ENCODE measurements around the gene TAX1BP1. TPM values are rescaled to one million over a fixed set of nuclear protein-coding genes. Genes with fewer than 3 reads are reported as not detected.

TAX1BP1 gene
- total RNA-seq, 1 experiment from 2014 or later, result 58.5 TPM

DNA sequence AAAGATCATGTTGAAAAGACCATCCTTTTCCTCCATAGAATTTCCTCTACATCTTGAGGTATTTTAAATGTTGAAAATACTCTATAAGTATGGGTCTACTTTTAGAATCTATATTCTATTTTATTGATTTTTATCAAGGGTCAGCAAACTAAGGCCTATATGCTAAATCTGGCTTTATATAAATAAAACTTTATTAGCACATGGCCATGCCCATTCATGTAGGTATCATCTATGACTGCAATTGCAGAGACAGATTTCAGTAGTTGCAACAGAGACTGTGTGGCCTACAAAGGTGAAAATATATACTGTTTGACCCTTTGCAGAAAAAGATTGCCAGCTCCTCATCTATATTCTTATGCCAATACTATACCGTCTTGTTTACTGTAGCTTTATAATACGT lies 72.7 kb downstream of the TAX1BP1 start:
- Histone ChIP-seq H3K79me2 (ENCODE audit: low read length) (no peaks in the 10 kb centered on the region), H3K4me1 (ENCODE audit: insufficient read depth, low read length) (peaks cover 9% of the 10 kb centered on the region), H3K27me3 (ENCODE audit: low read length) (no peaks in the 10 kb centered on the region), H3K4me2 (ENCODE audit: low read length) (no peak overlapping the region), H3K27ac (ENCODE audit: low read length) (no peak overlapping the region), H3K4me3 (ENCODE audit: low read length) (no peak overlapping the region), H3K9me3 (ENCODE audit: low read length) (no peaks in the 10 kb centered on the region), H3F3A (ENCODE audit: low read length, unreplicated experiment) (no peaks in the 10 kb centered on the region), H3K9me2 (replicated peaks; ENCODE audit: low read length) (no peaks in the 10 kb centered on the region), H4K20me1 (ENCODE audit: low read length) (no peaks in the 10 kb centered on the region), H3K9ac (ENCODE audit: low read length) (no peak overlapping the region), H3K36me3 (ENCODE audit: low read depth, low read length) (no peaks in the 10 kb centered on the region; the same call in 1 of the 2 replicates), H2AFZ (ENCODE audit: low read length) (no peak overlapping the region)
- intact Hi-C loops (cut with micrococcal nuclease), result no loop called here
- CTCF ChIA-PET, result no interaction called here
- DNase-seq (no peak), ATAC-seq (no peak)
- no peak for TF ChIP-seq EZH2 (IDR thresholded peaks at IDR 0.05; ENCODE audit: low read length, unreplicated experiment)
- TF ChIP-seq EZH2phosphoT487 (IDR thresholded peaks at IDR 0.05; ENCODE audit: borderline replicate concordance, low read length), result no peak
- TF ChIP-seq, protein P1, sequence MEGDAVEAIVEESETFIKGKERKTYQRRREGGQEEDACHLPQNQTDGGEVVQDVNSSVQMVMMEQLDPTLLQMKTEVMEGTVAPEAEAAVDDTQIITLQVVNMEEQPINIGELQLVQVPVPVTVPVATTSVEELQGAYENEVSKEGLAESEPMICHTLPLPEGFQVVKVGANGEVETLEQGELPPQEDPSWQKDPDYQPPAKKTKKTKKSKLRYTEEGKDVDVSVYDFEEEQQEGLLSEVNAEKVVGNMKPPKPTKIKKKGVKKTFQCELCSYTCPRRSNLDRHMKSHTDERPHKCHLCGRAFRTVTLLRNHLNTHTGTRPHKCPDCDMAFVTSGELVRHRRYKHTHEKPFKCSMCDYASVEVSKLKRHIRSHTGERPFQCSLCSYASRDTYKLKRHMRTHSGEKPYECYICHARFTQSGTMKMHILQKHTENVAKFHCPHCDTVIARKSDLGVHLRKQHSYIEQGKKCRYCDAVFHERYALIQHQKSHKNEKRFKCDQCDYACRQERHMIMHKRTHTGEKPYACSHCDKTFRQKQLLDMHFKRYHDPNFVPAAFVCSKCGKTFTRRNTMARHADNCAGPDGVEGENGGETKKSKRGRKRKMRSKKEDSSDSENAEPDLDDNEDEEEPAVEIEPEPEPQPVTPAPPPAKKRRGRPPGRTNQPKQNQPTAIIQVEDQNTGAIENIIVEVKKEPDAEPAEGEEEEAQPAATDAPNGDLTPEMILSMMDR (conservative IDR thresholded peaks at IDR 0.05; ENCODE audit: low read depth, low read length), result no peak
- no TSS peak for BruUV-seq (replicated peaks)
- POLR2A ChIA-PET (ENCODE audit: unreplicated experiment), result no interaction called here

DNA sequence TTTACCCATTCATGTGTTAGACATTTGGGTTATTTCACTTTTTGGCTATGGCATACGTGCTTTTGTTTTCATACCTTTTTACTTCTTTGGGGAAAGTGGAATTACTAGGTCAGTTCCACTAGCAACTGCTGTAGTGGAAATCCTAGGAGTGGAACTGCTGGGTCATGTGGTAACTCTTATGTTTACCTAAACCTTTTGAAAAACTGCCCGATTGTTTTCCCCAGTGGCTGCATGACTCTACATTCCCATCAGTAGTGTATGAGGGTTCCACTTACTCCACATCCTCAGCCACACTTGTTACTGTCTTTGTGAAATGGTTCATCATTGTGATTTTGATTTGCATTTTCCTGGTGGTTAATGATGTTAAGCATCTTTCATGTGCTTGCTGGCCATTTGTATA lies 82.3 kb downstream of the TAX1BP1 start:
- CTCF ChIA-PET, result no interaction called here
- intact Hi-C loops (cut with micrococcal nuclease), result no loop called here
- Histone ChIP-seq H3K4me1 (ENCODE audit: insufficient read depth, low read length) (no peaks in the 10 kb centered on the region), H2AFZ (ENCODE audit: low read length) (no peak overlapping the region), H3K9me2 (replicated peaks; ENCODE audit: low read length) (no peaks in the 10 kb centered on the region), H3K4me3 (ENCODE audit: low read length) (no peak overlapping the region), H3K4me2 (ENCODE audit: low read length) (no peak overlapping the region), H3K9me3 (ENCODE audit: low read length) (no peaks in the 10 kb centered on the region), H3F3A (ENCODE audit: low read length, unreplicated experiment) (no peaks in the 10 kb centered on the region), H3K27ac (ENCODE audit: low read length) (no peak overlapping the region), H4K20me1 (ENCODE audit: low read length) (no peaks in the 10 kb centered on the region), H3K36me3 (ENCODE audit: low read depth, low read length) (0 out of 2 replicates have a peak, but pooled peaks cover 10% of the 10 kb centered on the region), H3K79me2 (ENCODE audit: low read length) (no peaks in the 10 kb centered on the region), H3K9ac (ENCODE audit: low read length) (no peak overlapping the region), H3K27me3 (ENCODE audit: low read length) (no peaks in the 10 kb centered on the region)
- no TSS peak for BruUV-seq (replicated peaks)
- TF ChIP-seq EZH2 (IDR thresholded peaks at IDR 0.05; ENCODE audit: low read length, unreplicated experiment) (no peak), EZH2phosphoT487 (IDR thresholded peaks at IDR 0.05; ENCODE audit: borderline replicate concordance, low read length) (no peak)
- TF ChIP-seq, protein P1 (conservative IDR thresholded peaks at IDR 0.05; ENCODE audit: low read depth, low read length), result no peak
- POLR2A ChIA-PET (ENCODE audit: unreplicated experiment), result no interaction called here
- ATAC-seq (no peak), DNase-seq (no peak)

DNA sequence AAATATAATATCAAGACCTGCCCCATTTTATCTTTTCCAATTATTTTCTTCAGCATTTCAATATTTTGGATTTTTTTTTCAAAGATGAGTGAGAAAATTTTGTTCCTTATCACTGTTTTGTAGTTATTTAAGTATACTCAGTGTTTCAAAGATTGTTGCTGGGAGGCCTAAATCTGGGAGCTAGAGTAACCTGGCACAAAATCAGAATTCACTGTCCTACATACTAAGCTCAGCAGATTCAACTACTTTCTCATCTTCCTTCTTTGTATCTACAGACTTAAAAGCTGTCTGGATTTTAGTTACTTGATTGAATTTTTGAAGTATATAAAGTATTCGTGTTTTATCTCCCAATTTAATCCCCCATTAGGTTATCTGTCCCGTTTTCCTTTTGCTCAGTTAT lies 85.9 kb downstream of the TAX1BP1 start:
- no peak overlapping the region for H3K4me2 ChIP-seq (ENCODE audit: low read length)
- CTCF ChIA-PET, result no interaction called here

More for the DNA sequence above, 85.9 kb downstream of the TAX1BP1 start:
- no peak overlapping the region for H3K27ac ChIP-seq (ENCODE audit: low read length)
- TF ChIP-seq, protein P1 (conservative IDR thresholded peaks at IDR 0.05; ENCODE audit: low read depth, low read length), result no peak
- no TSS peak for BruUV-seq (replicated peaks)
- ATAC-seq (no peak), DNase-seq (no peak)
- H3K4me1 ChIP-seq (ENCODE audit: insufficient read depth, low read length), result no peaks in the 10 kb centered on the region
- no peaks in the 10 kb centered on the region for H3K79me2 ChIP-seq (ENCODE audit: low read length)
- intact Hi-C loops (cut with micrococcal nuclease), result no loop called here
- H3K36me3 ChIP-seq (ENCODE audit: low read depth, low read length), result peaks cover 11% of the 10 kb centered on the region; the same call in 1 of the 2 replicates
- no peaks in the 10 kb centered on the region for H3K9me3 ChIP-seq (ENCODE audit: low read length)
- H3K4me3 ChIP-seq (ENCODE audit: low read length), result no peak overlapping the region
- H3K9me2 ChIP-seq (replicated peaks; ENCODE audit: low read length), result no peaks in the 10 kb centered on the region
- POLR2A ChIA-PET (ENCODE audit: unreplicated experiment), result no interaction called here
- H3F3A ChIP-seq (ENCODE audit: low read length, unreplicated experiment), result no peaks in the 10 kb centered on the region
- H3K27me3 ChIP-seq (ENCODE audit: low read length), result no peaks in the 10 kb centered on the region
- no peak overlapping the region for H3K9ac ChIP-seq (ENCODE audit: low read length)
- H2AFZ ChIP-seq (ENCODE audit: low read length), result no peak overlapping the region
- no peaks in the 10 kb centered on the region for H4K20me1 ChIP-seq (ENCODE audit: low read length)

Measured in PC-3 (cell line).